Stimulated activated CD8-positive, alpha-beta memory T cell treated with anti-CD3 and anti-CD28 coated beads, Interleukin-4, amount 100 ng/mL, for 1 hour (primary cell): Measurements from ENCODE around the gene TNS3.
"Not testable (repeated sequence)": the region's sequence is repeated elsewhere in the genome, so short reads cannot be mapped to it uniquely, and the experiment has no call there.

Experiments
- DNase-seq, 2 donors: peaks; one replicate each; pipeline ENCODE4 v3.0.0-alpha.2; 2020; ENCODE audit warnings: low read depth in 2 of 2, low spot score in 1 of 2

TNS3 gene

GRCh38 chr7:47543056-47543455, 38.9 kb downstream of the TNS3 start:
- DNase-seq: no peak

GRCh38 chr7:47542051-47542450, 39.9 kb downstream of the TNS3 start:
- no peak for DNase-seq

GRCh38 chr7:47541485-47541884, 40.4 kb downstream of the TNS3 start:
- DNase-seq: not testable (repeated sequence)

DNA sequence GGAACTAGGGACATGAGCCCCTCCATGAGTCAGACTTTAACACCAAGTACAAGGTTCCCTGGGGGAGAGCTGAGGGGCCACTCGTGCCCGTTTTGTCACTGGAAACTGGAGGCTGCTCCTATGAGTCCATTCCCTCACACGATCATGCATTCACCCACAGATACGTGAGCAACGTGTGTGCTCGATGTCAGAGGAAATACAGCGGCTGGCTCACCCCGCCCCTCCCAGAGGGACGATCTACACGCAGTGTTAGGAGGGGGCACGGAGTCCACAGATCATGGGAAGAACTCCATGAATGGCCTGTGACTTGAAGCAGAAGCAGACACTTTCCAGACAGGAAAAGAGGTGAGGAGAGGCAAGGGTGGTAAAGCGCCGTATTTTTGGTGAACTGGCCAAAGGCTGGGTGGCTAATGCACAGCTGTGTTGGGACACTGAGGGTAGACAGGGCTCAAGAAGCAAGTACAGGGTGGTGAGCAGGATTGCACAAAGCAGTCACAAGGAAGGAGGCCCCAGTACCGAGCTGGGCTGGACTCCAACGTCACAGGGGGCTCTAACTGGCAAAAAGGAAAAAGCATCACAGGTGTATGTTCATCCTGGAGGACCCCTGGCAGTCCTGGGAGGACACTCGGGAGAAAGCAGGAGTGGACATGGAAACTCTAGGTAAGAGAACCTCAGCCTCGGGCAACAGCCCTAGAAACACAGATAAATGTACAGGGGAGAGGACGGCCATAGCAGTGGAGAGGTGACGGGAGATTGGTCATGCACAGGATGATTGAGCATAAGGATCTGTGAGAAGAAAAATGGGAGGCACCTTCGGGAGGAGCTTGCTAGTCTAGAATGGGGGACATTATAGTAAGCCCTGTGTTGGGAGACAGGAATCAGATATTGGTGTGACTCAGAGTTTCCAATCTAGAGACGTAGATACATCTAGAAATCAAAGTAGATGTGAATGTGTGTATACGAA, 41.2 kb downstream of the TNS3 start:
- DNase-seq: no peak

DNA sequence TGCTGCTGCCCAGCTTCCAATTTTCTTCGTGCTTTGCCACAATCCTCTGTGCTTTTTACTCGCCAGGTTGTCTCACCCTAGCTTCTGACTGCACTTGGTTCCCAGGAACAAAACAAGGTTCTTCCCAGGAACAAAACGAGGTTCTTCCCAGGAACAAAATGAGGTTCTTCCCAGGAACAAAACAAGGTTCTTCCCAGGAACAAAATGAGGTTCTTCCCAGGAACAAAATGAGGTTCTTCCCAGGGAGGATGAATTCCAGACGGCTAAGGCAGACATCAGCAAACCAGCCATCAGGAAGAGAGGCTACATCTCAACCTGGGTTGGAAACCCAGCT, 41.9 kb downstream of the TNS3 start:
- DNase-seq: no peak

DNA sequence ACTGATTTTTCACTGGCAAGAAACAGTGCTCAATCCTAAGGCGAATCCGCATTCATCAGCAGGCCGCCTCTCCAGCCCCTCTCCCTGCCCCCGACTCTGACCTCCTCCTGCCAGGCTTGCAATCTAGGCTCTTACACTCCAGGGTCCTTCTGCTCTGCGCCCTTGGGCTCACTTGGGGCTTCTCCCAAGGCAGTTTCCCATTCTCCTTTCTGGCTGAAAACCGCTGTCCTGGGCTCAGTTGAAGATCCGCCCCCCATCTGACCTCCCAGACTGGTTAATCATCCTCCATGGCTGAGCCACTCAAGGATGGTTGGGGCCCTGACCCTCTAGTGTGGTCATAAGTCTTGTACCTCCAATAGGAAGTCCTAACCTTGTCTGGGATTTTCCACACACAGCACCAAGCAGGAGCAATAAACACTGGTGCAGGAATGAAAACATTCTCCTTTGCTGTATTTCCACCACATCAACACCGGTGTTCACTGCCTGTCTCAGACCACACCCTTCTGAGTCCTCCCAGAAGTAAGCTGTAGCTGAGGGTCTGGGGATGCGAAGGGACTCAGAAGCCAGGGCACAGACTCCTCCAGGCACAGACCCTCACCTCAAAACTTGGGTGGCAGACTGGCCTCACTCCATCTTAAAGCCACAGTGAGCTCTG, 42.4 kb downstream of the TNS3 start:
- DNase-seq: no peak

- DNase-seq: no peak
Measured at GRCh38 chr7:47538846-47539311, 43.0 kb downstream of the TNS3 start.

GRCh38 chr7:47537716-47538675, 43.9 kb downstream of the TNS3 start:
- DNase-seq: no peak

- DNase-seq: no peak
Measured at GRCh38 chr7:47536661-47537611, 45.0 kb downstream of the TNS3 start.

GRCh38 chr7:47535704-47536628, 45.9 kb downstream of the TNS3 start:
- no peak for DNase-seq

DNA sequence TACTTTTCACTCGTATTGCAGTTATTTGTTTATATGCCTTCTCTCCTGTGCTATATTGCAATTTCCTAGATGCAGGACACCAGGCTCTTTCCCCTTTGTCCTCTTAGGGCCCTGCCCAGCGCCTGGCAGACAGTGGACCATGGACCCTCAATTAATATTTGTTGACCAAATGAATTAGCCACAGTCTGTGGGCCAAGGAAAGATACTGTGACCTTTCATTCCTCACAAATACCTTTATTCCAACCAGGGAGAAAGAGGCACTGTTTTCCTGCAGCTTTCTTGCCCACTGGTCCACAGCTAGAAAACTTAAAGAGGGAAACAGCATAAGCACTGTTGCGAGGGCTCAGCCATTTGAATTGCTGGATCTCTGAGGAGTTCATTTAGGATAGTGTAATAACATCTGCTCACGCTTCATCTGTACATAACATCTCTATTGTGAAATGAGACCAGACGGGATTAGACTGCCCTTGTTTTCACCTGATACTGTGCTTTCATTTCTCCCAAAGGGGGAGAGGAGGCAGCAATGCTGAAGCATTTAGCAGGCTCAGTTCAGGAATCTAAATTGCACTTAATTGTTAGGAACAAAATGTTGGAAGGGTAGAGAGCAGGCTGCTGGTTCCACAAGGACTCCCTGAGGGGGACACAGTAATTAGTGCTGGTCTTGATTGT, 46.7 kb downstream of the TNS3 start:
- DNase-seq: no peak

- no peak for DNase-seq
Measured at GRCh38 chr7:47534322-47535034, 47.4 kb downstream of the TNS3 start.

GRCh38 chr7:47531584-47532492, 50.1 kb downstream of the TNS3 start:
- no peak for DNase-seq

DNA sequence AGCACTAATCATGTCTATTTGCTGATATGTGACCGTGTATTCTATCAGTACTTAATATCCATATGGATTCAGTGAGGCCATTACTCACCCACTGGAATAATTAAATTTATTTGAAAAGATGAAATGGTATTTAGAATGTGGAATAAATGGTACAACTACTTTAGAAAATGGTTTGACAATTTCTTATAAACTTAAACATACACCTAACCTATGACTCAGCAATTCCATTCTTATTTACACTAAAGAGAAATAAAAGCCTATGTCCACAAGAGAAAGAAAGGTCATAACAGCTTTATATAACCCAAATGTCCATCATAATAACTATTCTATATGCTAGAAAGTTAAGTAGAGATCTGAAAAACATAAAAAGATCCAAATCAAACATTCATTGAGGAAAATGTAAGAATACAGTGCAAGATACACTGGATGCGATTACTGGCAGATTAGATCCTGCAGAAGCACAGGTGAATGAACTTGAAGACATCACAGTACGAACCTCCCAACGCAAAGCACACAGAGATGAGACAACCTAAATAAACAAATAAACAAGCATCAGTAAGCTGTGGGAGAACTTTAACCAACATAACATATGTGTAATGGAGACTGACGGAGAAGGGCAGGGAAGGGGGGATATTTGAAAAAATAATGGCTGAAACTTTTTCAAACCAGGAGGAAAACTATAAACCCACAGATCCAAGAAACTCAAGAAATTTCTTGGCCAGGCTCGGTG, 51.9 kb downstream of the TNS3 start:
- no peak for DNase-seq

- DNase-seq: no peak
Measured at GRCh38 chr7:47529405-47529804, 52.5 kb downstream of the TNS3 start.

DNA sequence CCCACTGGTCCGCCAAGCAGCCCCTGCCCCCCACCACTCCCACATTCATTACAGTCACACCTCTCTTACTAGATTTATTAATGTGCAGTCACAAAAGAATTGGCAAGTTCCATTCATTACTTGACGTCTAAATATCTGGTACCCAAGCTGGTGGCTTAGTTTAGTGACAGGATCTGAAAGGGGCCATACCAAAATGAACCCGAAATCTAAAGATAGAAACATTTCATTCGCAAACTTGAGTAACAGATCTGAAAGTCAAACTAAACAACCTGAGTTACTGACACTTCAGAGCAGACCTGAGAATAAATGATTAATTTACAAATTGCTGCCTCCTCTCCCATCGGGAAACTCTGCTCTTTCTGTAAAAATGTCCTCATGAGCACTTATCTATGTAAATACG, 53.4 kb downstream of the TNS3 start:
- no peak for DNase-seq
